ENCODE data around the gene LTBR. TPM values are rescaled to one million over a fixed set of nuclear protein-coding genes. Genes with fewer than 3 reads are reported as not detected.

LTBR gene
- total and polyA plus RNA-seq, 2 donors (not counting 1 experiment from before 2014, with no cell fraction given) = 1.1 TPM; not detected in 1

GRCh38 chr12:6435961-6436715, 52.2 kb downstream of the LTBR start:
- Mint-ChIP-seq H3K4me1 (peaks cover 22% of the 10 kb centered on the region), H3K4me3 (no peak overlapping the region), H3K9me3 (ENCODE audit: insufficient read depth) (no peaks in the 10 kb centered on the region), H3K27me3 (no peaks in the 10 kb centered on the region), H3K27ac (peak overlapping the region; percentile 26)
- no peak overlapping the region for H3K4me2 ChIP-seq (replicated peaks; ENCODE audit: low read depth, low read length, poor library complexity, severe bottlenecking)
- no peak overlapping the region for H3K9ac ChIP-seq (ENCODE audit: low read length)
- H3K27ac ChIP-seq (ENCODE audit: low read length in 2 of 2) = no peak overlapping the region
- ChIA-PET CTCF (interaction anchor here (0.8 to 3.3 kb wide), 4 partner anchors 10 to 29 kb away, joined by 3 to 17 read pairs (median 4); no protein-coding TSS in a partner anchor), POLR2A (no interaction called here)
- no peak overlapping the region for H2AFZ ChIP-seq (ENCODE audit: insufficient read depth, low read depth, low read length, poor library complexity, severe bottlenecking)
- H3K36me3 ChIP-seq (replicated peaks in 1 of 2; ENCODE audit: control extremely low read depth in 1 of 2, control insufficient read depth in 1 of 2, extremely low read depth in 1 of 2, insufficient read depth in 2 of 2, low read length in 1 of 2) = no peaks in the 10 kb centered on the region
- intact Hi-C loops (cut with micrococcal nuclease) = no loop called here
- 100% methylated on average over 11 of the region's 13 CpGs for WGBS (ENCODE audit: insufficient coverage)
- H4K20me1 ChIP-seq (ENCODE audit: control insufficient read depth, insufficient read depth, low read length, poor library complexity, severe bottlenecking) = no peaks in the 10 kb centered on the region
- peaks cover 13 to 29% of the 10 kb centered on the region in 2 donors for H3K4me1 ChIP-seq (ENCODE audit: control insufficient read depth in 2 of 2, insufficient read depth in 2 of 2, low read length in 2 of 2)
- TF ChIP-seq EZH2 (IDR thresholded peaks at IDR 0.05; ENCODE audit: borderline replicate concordance, insufficient read depth, low read depth, low read length, poor library complexity, severe bottlenecking) (no peak), CTCF (IDR thresholded peaks at IDR 0.05) (no peak)
- H3K79me2 ChIP-seq (ENCODE audit: control insufficient read depth, insufficient read depth, low read length) = no peaks in the 10 kb centered on the region
- H3K4me3 ChIP-seq (ENCODE audit: control extremely low read depth in 1 of 5, extremely low read depth in 1 of 5, insufficient read depth in 1 of 5, low read depth in 2 of 5, low read length in 4 of 5) = no peak overlapping the region
- ATAC-seq (ENCODE audit: low read depth) = no peak
- no peaks in the 10 kb centered on the region for H3K9me3 ChIP-seq (ENCODE audit: control extremely low read depth in 1 of 3, control insufficient read depth in 2 of 3, insufficient read depth in 1 of 3, low read length in 2 of 3)
- H3K27me3 ChIP-seq (replicated peaks in 1 of 4; ENCODE audit: control extremely low read depth in 1 of 4, control insufficient read depth in 3 of 4, insufficient read depth in 4 of 4, low read length in 3 of 4) = no peaks in the 10 kb centered on the region
- DNase-seq = no peak

DNA sequence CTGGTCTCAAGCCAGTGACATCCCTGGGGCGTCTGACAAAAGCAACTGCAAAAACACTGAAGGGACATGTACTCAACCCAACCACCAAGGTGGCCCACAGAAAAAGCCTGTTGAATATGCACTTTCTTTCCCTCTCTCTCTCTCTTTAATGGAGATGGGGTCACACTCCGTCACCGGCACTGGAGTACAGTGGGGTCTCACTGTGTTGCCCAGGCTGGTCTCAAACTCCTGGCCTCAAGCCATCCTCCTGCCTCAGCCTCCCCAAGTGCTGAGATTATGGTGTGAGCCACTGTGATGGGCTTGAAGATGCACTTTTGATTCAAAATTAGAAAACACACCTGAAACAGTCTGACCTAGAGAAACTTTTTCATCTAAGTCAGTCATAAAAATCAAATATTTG, 53.6 kb downstream of the LTBR start:
- DNase-seq (no peak), ATAC-seq (ENCODE audit: low read depth) (no peak)
- ChIA-PET POLR2A (interaction anchor here (0.6 kb wide), 1 partner anchor 10 kb away, joined by 3 read pairs; no protein-coding TSS in a partner anchor), CTCF (interaction anchor here (3.3 kb wide), 1 partner anchor 28 kb away, joined by 12 read pairs; no protein-coding TSS in a partner anchor)
- Histone ChIP-seq H4K20me1 (ENCODE audit: control insufficient read depth, insufficient read depth, low read length, poor library complexity, severe bottlenecking) (no peaks in the 10 kb centered on the region), H3K27ac (ENCODE audit: low read length in 2 of 2) (no peak overlapping the region), H3K27me3 (replicated peaks in 1 of 4; ENCODE audit: control extremely low read depth in 1 of 4, control insufficient read depth in 3 of 4, insufficient read depth in 4 of 4, low read length in 3 of 4) (no peaks in the 10 kb centered on the region), H3K79me2 (ENCODE audit: control insufficient read depth, insufficient read depth, low read length) (no peaks in the 10 kb centered on the region), H3K4me2 (replicated peaks; ENCODE audit: low read depth, low read length, poor library complexity, severe bottlenecking) (no peak overlapping the region), H2AFZ (ENCODE audit: insufficient read depth, low read depth, low read length, poor library complexity, severe bottlenecking) (no peak overlapping the region), H3K36me3 (replicated peaks in 1 of 2; ENCODE audit: control extremely low read depth in 1 of 2, control insufficient read depth in 1 of 2, extremely low read depth in 1 of 2, insufficient read depth in 2 of 2, low read length in 1 of 2) (no peaks in the 10 kb centered on the region), H3K4me1 (ENCODE audit: control insufficient read depth in 2 of 2, insufficient read depth in 2 of 2, low read length in 2 of 2) (peaks cover 12 to 22% of the 10 kb centered on the region in 2 donors), H3K4me3 (ENCODE audit: control extremely low read depth in 1 of 5, extremely low read depth in 1 of 5, insufficient read depth in 1 of 5, low read depth in 2 of 5, low read length in 4 of 5) (no peak overlapping the region), H3K9ac (ENCODE audit: low read length) (no peak overlapping the region), H3K9me3 (ENCODE audit: control extremely low read depth in 1 of 3, control insufficient read depth in 2 of 3, insufficient read depth in 1 of 3, low read length in 2 of 3) (no peaks in the 10 kb centered on the region)
- TF ChIP-seq CTCF (IDR thresholded peaks at IDR 0.05) (no peak), EZH2 (IDR thresholded peaks at IDR 0.05; ENCODE audit: borderline replicate concordance, insufficient read depth, low read depth, low read length, poor library complexity, severe bottlenecking) (no peak)
- H3K27me3 Mint-ChIP-seq = no peaks in the 10 kb centered on the region
- H3K4me3 Mint-ChIP-seq = no peak overlapping the region
- intact Hi-C loops (cut with micrococcal nuclease) = no loop called here
- WGBS (ENCODE audit: insufficient coverage) = 85% methylated on average over 3 of the region's 3 CpGs
- no peaks in the 10 kb centered on the region for H3K9me3 Mint-ChIP-seq (ENCODE audit: insufficient read depth)
- peaks cover 23% of the 10 kb centered on the region for H3K4me1 Mint-ChIP-seq
- peak overlapping the region; percentile 20 for H3K27ac Mint-ChIP-seq
